H9 (cell line): ENCODE results near the gene EVX2. TPM values are rescaled to one million over a fixed set of nuclear protein-coding genes. Genes with fewer than 3 reads are reported as not detected.

ENCODE experiments used
- DNase-seq: peaks from one replicate; pipeline ENCODE4 v3.0.0-alpha.2; 2017
- H2AFZ ChIP-seq: one replicate; pipeline ENCODE4 v1.6.1; 2013; ENCODE audit warnings: mild to moderate bottlenecking, low read length, control low read depth, moderate library complexity
- H2AK5ac ChIP-seq: 2 replicates; pipeline ENCODE4 v1.6.1; 2013; ENCODE audit warnings: low read length, control low read depth, mixed read lengths; ENCODE audit not compliant: insufficient read length
- H2BK120ac ChIP-seq: one replicate; pipeline ENCODE4 v1.6.1; 2013; ENCODE audit warnings: low read depth, mild to moderate bottlenecking, low read length, control low read depth, inconsistent platforms; ENCODE audit not compliant: poor library complexity, severe bottlenecking
- H2BK12ac ChIP-seq: 2 replicates; pipeline ENCODE4 v1.6.1; 2013; ENCODE audit warnings: low read length, control low read depth, mixed read lengths, low read depth; ENCODE audit not compliant: insufficient read length
- H2BK15ac ChIP-seq: 2 replicates; pipeline ENCODE4 v1.6.1; 2013; ENCODE audit warnings: low read depth, low read length, control low read depth
- H2BK20ac ChIP-seq: one replicate; pipeline ENCODE4 v1.6.1; 2013; ENCODE audit warnings: low read depth, mild to moderate bottlenecking, low read length, control low read depth, inconsistent platforms; ENCODE audit not compliant: poor library complexity, severe bottlenecking
- H2BK5ac ChIP-seq: 2 replicates; pipeline ENCODE4 v1.6.1; 2013; ENCODE audit warnings: low read length, control low read depth, mixed read lengths; ENCODE audit not compliant: insufficient read length
- H3K14ac ChIP-seq: 2 replicates; pipeline ENCODE4 v1.6.1; 2013; ENCODE audit warnings: low read length, control low read depth; ENCODE audit not compliant: insufficient read depth
- H3K18ac ChIP-seq: 2 replicates; pipeline ENCODE4 v1.6.1; 2013; ENCODE audit warnings: low read depth, mild to moderate bottlenecking, mixed read lengths, low read length, control low read depth; ENCODE audit not compliant: insufficient read length
- H3K23ac ChIP-seq: 2 replicates; pipeline ENCODE4 v1.6.1; 2013; ENCODE audit warnings: low read length, control low read depth, mixed read lengths, low read depth; ENCODE audit not compliant: insufficient read length
- H3K23me2 ChIP-seq: 2 replicates; pipeline ENCODE4 v1.6.1; 2013; ENCODE audit warnings: low read depth, mild to moderate bottlenecking, mixed read lengths, low read length, control low read depth; ENCODE audit not compliant: insufficient read length, poor library complexity, severe bottlenecking
- H3K27ac ChIP-seq: 2 replicates; pipeline ENCODE4 v1.5.1; 2013; ENCODE audit warnings: low read length, control low read depth, mixed read lengths, low read depth; ENCODE audit not compliant: insufficient read length
- H3K27me3 ChIP-seq: 2 replicates; pipeline ENCODE4 v1.6.1; 2013; ENCODE audit warnings: low read length, control low read depth, inconsistent platforms; ENCODE audit not compliant: insufficient read depth
- H3K4ac ChIP-seq: 2 replicates; pipeline ENCODE4 v1.6.1; 2013; ENCODE audit warnings: low read depth, mild to moderate bottlenecking, control low read depth, inconsistent platforms, low read length, moderate library complexity
- H3K4me1 ChIP-seq: 2 replicates; pipeline ENCODE4 v1.6.1; 2013; ENCODE audit warnings: low read length, control low read depth, inconsistent platforms; ENCODE audit not compliant: insufficient read depth
- H3K4me2 ChIP-seq: 2 replicates; pipeline ENCODE4 v1.6.1; 2013; ENCODE audit warnings: low read length, control low read depth, mixed read lengths; ENCODE audit not compliant: insufficient read length, insufficient read depth
- H3K56ac ChIP-seq: 2 replicates; pipeline ENCODE4 v1.6.1; 2013; ENCODE audit warnings: low read depth, mild to moderate bottlenecking, mixed read lengths, low read length, control low read depth; ENCODE audit not compliant: insufficient read length
- H3K79me1 ChIP-seq: 2 replicates; pipeline ENCODE4 v1.6.1; 2013; ENCODE audit warnings: low read depth, mild to moderate bottlenecking, moderate library complexity, low read length, control low read depth, inconsistent platforms; ENCODE audit not compliant: insufficient read depth, poor library complexity, severe bottlenecking
- H3K79me2 ChIP-seq: 2 replicates; pipeline ENCODE4 v1.6.1; 2013; ENCODE audit warnings: low read length, control low read depth, inconsistent platforms; ENCODE audit not compliant: insufficient read depth
- H3K9ac ChIP-seq: 2 replicates; pipeline ENCODE4 v1.6.1; 2013; ENCODE audit warnings: low read length, control low read depth, mixed read lengths; ENCODE audit not compliant: insufficient read length; ENCODE audit errors: extremely low read depth
- H3K9me3 ChIP-seq: one replicate; pipeline ENCODE4 v1.6.1; 2013; ENCODE audit warnings: low read depth, low read length, inconsistent platforms; ENCODE audit not compliant: control insufficient read depth
- H3T11ph ChIP-seq: one replicate; pipeline ENCODE4 v1.6.1; 2013; ENCODE audit warnings: mild to moderate bottlenecking, low read length, control low read depth, inconsistent platforms
- H4K20me1 ChIP-seq: one replicate; pipeline ENCODE4 v1.6.1; 2013; ENCODE audit not compliant: control insufficient read depth, insufficient read length, insufficient read depth
- H4K5ac ChIP-seq: 2 replicates; pipeline ENCODE4 v1.6.1; 2013; ENCODE audit warnings: low read depth, mild to moderate bottlenecking, mixed read lengths, low read length, control low read depth; ENCODE audit not compliant: insufficient read length
- H4K8ac ChIP-seq: replicated peaks from 2 replicates; pipeline ENCODE4 v1.6.1; 2013; ENCODE audit warnings: low read length, control low read depth, mixed read lengths, low read depth; ENCODE audit not compliant: insufficient read length
- H4K91ac ChIP-seq: 2 replicates; pipeline ENCODE4 v1.6.1; 2013; ENCODE audit warnings: low read depth, mild to moderate bottlenecking, moderate library complexity, mixed read lengths, low read length, control low read depth; ENCODE audit not compliant: insufficient read length
- H3K27ac Mint-ChIP-seq, 3 experiments: 2 replicates in 2 of 3; 3 replicates in 1 of 3; pipeline ENCODE4 v1.8.0; 2020 to 2021; ENCODE audit warnings: mixed read lengths in 3 of 3, mild to moderate bottlenecking in 1 of 3, moderate library complexity in 1 of 3
- H3K27me3 Mint-ChIP-seq: 2 replicates; pipeline ENCODE4 v1.8.0; 2021; ENCODE audit warnings: low read depth, mild to moderate bottlenecking, moderate library complexity, mixed read lengths
- H3K36me3 Mint-ChIP-seq, 3 experiments: 2 replicates in 2 of 3; 3 replicates in 1 of 3; pipeline ENCODE4 v1.8.0; 2020 to 2021; ENCODE audit warnings: low read depth in 3 of 3, mixed read lengths in 3 of 3; ENCODE audit not compliant: insufficient read depth in 1 of 3
- H3K4me1 Mint-ChIP-seq, 2 experiments: 2 replicates each; pipeline ENCODE4 v1.8.0; 2020; ENCODE audit warnings: mixed read lengths in 2 of 2
- H3K4me3 Mint-ChIP-seq, 2 experiments: 2 replicates in 1 of 2; 3 replicates in 1 of 2; pipeline ENCODE4 v1.8.0; 2020 to 2021; ENCODE audit warnings: mild to moderate bottlenecking in 2 of 2, mixed read lengths in 2 of 2, moderate library complexity in 1 of 2
- H3K9me3 Mint-ChIP-seq, 2 experiments: 2 replicates in 1 of 2; 3 replicates in 1 of 2; pipeline ENCODE4 v1.8.0; 2020; ENCODE audit warnings: mild to moderate bottlenecking in 2 of 2, mixed read lengths in 2 of 2, moderate library complexity in 1 of 2
- WGBS: extraction: QIAGEN DNeasy Blood & Tissue Kit; methylation state at CpG from one replicate; pipeline ENCODE4 v1.1.7; 2013; ENCODE audit warnings: missing lambda C conversion rate, low lambda C conversion rate, mixed read lengths; ENCODE audit not compliant: insufficient read length; ENCODE audit errors: extremely low coverage; 5-methylcytosine and 5-hydroxymethylcytosine counted together
- total RNA-seq: library from RNA; stranded (reverse); gene quantifications from 2 replicates; pipeline ENCODE4 v1.2.1, GENCODE V29; 2021
- TF ChIP-seq, protein P1 (sequence below): fragments of 200-600 bp; sonication (generic); conservative IDR thresholded peaks from 3 replicates; pipeline ENCODE4 v1.8.0; 2021; ENCODE audit warnings: antibody characterized with exemption, mild to moderate bottlenecking

The EVX2 gene
- total RNA-seq, 1 experiment from 2014 or later: not detected

DNA sequence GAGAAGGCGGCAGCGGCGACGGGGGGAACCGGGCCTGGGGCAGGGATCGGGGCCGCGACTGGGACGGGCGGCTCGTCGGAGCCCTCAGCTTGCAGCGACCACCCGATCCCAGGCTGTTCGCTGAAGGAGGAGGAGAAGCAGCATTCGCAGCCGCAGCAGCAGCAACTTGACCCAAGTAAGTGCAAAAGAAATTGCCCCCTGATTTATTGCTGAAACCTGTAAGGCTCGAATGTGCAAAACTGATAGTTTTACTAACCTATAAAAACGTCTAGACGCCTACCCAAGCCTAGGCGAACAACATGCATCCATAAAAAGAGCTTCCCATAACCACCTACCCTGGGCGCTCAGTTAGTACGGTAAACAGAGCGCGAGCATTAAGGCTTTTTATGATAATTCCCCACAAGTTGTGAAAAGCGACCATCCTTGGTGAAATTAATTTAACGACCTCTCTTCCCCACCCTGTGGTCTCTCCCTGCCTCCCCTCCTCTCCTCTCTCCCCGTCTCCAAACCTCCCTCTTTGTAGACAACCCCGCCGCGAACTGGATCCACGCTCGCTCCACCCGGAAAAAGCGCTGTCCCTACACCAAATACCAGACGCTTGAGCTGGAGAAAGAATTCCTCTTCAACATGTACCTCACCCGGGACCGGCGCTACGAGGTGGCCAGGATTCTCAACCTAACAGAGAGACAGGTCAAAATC, 39.8 kb upstream of the EVX2 start:
- H3K79me1 ChIP-seq: no peaks in the 10 kb centered on the region
- no CpG with 5 or more reads among the region's 40 CpGs for whole genome bisulfite sequencing

More for the DNA sequence above, 39.8 kb upstream of the EVX2 start:
- no peak overlapping the region for H3K23ac ChIP-seq
- H3K27ac ChIP-seq: no peak overlapping the region
- no peak overlapping the region for H3K4me2 ChIP-seq
- H2BK120ac ChIP-seq: no peak overlapping the region
- no peak overlapping the region for H4K5ac ChIP-seq
- no peak overlapping the region for H2AK5ac ChIP-seq
- H3K9ac ChIP-seq: no peak overlapping the region
- H2BK20ac ChIP-seq: no peak overlapping the region
- H4K8ac ChIP-seq: no peak overlapping the region
- peaks cover 99% of the 10 kb centered on the region for H3K27me3 Mint-ChIP-seq
- H3K4me1 Mint-ChIP-seq: peaks cover 6 to 15% of the 10 kb centered on the region in 2 experiments
- H3K14ac ChIP-seq: no peak overlapping the region
- H4K20me1 ChIP-seq: no peaks in the 10 kb centered on the region
- TF ChIP-seq, protein P1, sequence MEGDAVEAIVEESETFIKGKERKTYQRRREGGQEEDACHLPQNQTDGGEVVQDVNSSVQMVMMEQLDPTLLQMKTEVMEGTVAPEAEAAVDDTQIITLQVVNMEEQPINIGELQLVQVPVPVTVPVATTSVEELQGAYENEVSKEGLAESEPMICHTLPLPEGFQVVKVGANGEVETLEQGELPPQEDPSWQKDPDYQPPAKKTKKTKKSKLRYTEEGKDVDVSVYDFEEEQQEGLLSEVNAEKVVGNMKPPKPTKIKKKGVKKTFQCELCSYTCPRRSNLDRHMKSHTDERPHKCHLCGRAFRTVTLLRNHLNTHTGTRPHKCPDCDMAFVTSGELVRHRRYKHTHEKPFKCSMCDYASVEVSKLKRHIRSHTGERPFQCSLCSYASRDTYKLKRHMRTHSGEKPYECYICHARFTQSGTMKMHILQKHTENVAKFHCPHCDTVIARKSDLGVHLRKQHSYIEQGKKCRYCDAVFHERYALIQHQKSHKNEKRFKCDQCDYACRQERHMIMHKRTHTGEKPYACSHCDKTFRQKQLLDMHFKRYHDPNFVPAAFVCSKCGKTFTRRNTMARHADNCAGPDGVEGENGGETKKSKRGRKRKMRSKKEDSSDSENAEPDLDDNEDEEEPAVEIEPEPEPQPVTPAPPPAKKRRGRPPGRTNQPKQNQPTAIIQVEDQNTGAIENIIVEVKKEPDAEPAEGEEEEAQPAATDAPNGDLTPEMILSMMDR: no peak
- no peaks in the 10 kb centered on the region for H3K23me2 ChIP-seq
- peaks cover 95% of the 10 kb centered on the region for H3K27me3 ChIP-seq
- H3K4me1 ChIP-seq: no peaks in the 10 kb centered on the region
- no peak overlapping the region for H3K27ac Mint-ChIP-seq
- H3K9me3 Mint-ChIP-seq: peaks cover 2 to 21% of the 10 kb centered on the region in 2 experiments; a peak in 4 of 5 replicates
- H2BK15ac ChIP-seq: no peak overlapping the region
- H3K4ac ChIP-seq: no peak overlapping the region
- no peak overlapping the region for H4K91ac ChIP-seq
- no peaks in the 10 kb centered on the region for H3K79me2 ChIP-seq
- H3K18ac ChIP-seq: no peak overlapping the region
- no peaks in the 10 kb centered on the region; a peak in 2 of 7 replicates for H3K36me3 Mint-ChIP-seq
- DNase-seq: peak; percentile 32
- H3K56ac ChIP-seq: no peak overlapping the region
- no peak overlapping the region for H2BK5ac ChIP-seq
- no peaks in the 10 kb centered on the region for H3K9me3 ChIP-seq
- no peak overlapping the region for H2BK12ac ChIP-seq
- H3K4me3 Mint-ChIP-seq: peak overlapping the region; percentile 17 to 44; a peak in 3 of 5 replicates
- H2AFZ ChIP-seq: no peak overlapping the region
- no peak overlapping the region for H3T11ph ChIP-seq
